Measurements from ENCODE around the gene KRTAP5-7. TPM values are rescaled to one million over a fixed set of nuclear protein-coding genes. Genes with fewer than 3 reads are reported as not detected.

Gene KRTAP5-7
- total RNA-seq, 1 experiment from 2014 or later = not detected

GRCh38 chr11:71545405-71545966, 18.4 kb downstream of the KRTAP5-7 start:
- DNase-seq (ENCODE audit: low read depth, low spot score) (no peak), ATAC-seq (no peak)
- H3K36me3 ChIP-seq (ENCODE audit: control insufficient read depth in 1 of 2, insufficient read depth in 2 of 2, low read length in 2 of 2) = no peaks in the 10 kb centered on the region
- no peaks in the 10 kb centered on the region for H4K20me1 ChIP-seq (ENCODE audit: insufficient read depth)
- intact Hi-C loops (cut with micrococcal nuclease) = no loop called here
- H3K9me3 ChIP-seq (ENCODE audit: control insufficient read depth in 1 of 2, insufficient read depth in 1 of 2, low read depth in 1 of 2, low read length in 2 of 2) = no peaks in the 10 kb centered on the region
- H3K4me3 ChIP-seq (replicated peaks in 1 of 2; ENCODE audit: low read depth in 1 of 2, low read length in 2 of 2) = no peak overlapping the region
- peaks cover 0 to 11% of the 10 kb centered on the region in 2 experiments; a peak in 2 of 4 replicates for H3K4me1 ChIP-seq (ENCODE audit: control insufficient read depth in 1 of 2, insufficient read depth in 2 of 2, low read length in 2 of 2)
- no peak overlapping the region for H3K9ac ChIP-seq (ENCODE audit: low read length)
- CTCF ChIA-PET = no interaction called here
- RAD21 ChIA-PET (ENCODE audit: low non-redundant PET in 1 of 2, low total read pairs in 2 of 2, uncharacterized antibody in 2 of 2, unreplicated experiment in 2 of 2) = no interaction called here
- no peaks in the 10 kb centered on the region for H3K9me2 ChIP-seq (ENCODE audit: insufficient read depth)
- no peak overlapping the region for H2AFZ ChIP-seq (ENCODE audit: low read depth, low read length, poor library complexity, severe bottlenecking)
- H3K79me2 ChIP-seq (ENCODE audit: insufficient read depth, low read length) = no peaks in the 10 kb centered on the region
- POLR2A ChIA-PET = no interaction called here
- no TSS peak for BruUV-seq (replicated peaks)
- peaks cover 17% of the 10 kb centered on the region; the same call in 1 of the 2 replicates for H3K27me3 ChIP-seq (ENCODE audit: insufficient read depth, low read length)
- TF ChIP-seq SIN3A (IDR thresholded peaks at IDR 0.05; ENCODE audit: low read depth) = no peak
- TF ChIP-seq, protein P1, sequence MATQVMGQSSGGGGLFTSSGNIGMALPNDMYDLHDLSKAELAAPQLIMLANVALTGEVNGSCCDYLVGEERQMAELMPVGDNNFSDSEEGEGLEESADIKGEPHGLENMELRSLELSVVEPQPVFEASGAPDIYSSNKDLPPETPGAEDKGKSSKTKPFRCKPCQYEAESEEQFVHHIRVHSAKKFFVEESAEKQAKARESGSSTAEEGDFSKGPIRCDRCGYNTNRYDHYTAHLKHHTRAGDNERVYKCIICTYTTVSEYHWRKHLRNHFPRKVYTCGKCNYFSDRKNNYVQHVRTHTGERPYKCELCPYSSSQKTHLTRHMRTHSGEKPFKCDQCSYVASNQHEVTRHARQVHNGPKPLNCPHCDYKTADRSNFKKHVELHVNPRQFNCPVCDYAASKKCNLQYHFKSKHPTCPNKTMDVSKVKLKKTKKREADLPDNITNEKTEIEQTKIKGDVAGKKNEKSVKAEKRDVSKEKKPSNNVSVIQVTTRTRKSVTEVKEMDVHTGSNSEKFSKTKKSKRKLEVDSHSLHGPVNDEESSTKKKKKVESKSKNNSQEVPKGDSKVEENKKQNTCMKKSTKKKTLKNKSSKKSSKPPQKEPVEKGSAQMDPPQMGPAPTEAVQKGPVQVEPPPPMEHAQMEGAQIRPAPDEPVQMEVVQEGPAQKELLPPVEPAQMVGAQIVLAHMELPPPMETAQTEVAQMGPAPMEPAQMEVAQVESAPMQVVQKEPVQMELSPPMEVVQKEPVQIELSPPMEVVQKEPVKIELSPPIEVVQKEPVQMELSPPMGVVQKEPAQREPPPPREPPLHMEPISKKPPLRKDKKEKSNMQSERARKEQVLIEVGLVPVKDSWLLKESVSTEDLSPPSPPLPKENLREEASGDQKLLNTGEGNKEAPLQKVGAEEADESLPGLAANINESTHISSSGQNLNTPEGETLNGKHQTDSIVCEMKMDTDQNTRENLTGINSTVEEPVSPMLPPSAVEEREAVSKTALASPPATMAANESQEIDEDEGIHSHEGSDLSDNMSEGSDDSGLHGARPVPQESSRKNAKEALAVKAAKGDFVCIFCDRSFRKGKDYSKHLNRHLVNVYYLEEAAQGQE (IDR thresholded peaks at IDR 0.05; ENCODE audit: low read depth) = no peak
- no peak for TF ChIP-seq ZBTB33 (IDR thresholded peaks at IDR 0.05; ENCODE audit: extremely low read depth, insufficient replicate concordance, low read length)
- TF ChIP-seq, protein P2, sequence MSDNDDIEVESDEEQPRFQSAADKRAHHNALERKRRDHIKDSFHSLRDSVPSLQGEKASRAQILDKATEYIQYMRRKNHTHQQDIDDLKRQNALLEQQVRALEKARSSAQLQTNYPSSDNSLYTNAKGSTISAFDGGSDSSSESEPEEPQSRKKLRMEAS (IDR thresholded peaks at IDR 0.05) = no peak
- no peak overlapping the region for H3K4me2 ChIP-seq (ENCODE audit: low read length)
- H3K27ac ChIP-seq (ENCODE audit: low read depth, low read length) = no peak overlapping the region
